ENCODE measurements around the gene RPS2. TPM values are rescaled to one million over a fixed set of nuclear protein-coding genes. Genes with fewer than 3 reads are reported as not detected.
"Not testable (repeated sequence)": the region's sequence is repeated elsewhere in the genome, so short reads cannot be mapped to it uniquely, and the experiment has no call there.

Gene RPS2
- total RNA-seq, 1 donor from 2014 or later: 5,082 TPM

DNA sequence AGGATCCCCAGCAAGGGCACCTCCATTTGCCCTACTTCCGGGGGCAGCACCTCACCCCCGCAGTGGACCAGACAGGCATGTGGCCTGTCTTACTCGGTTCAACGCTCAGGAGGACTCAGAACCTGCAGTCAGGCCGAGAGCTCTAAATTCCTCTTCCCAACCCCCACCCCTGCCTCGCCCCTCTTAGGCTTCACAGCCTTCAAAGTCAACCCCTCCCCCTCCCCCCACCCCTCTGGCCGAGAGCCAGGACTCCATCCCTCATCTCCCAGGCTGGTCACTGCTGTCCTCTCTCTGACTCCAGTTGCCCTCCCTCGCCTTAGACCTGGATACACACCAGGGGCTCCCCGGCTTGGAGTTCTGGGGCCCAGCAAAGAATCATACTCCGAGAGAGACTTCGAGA lies 38.4 kb downstream of the RPS2 start:
- DNase-seq (ENCODE audit: low read depth) (no peak), FAIRE-seq (no peak)
- no peak for TF ChIP-seq CTCF (IDR thresholded peaks at IDR 0.05; ENCODE audit: insufficient read depth, low read length, severe bottlenecking)
- H3K4me3 ChIP-seq (ENCODE audit: low read depth, low read length): no peak overlapping the region
- peaks cover 16% of the 10 kb centered on the region for H3K27me3 ChIP-seq (ENCODE audit: control insufficient read depth, insufficient read depth, low read length)
- no peaks in the 10 kb centered on the region for H3K36me3 ChIP-seq (ENCODE audit: control insufficient read depth, insufficient read depth, low read length)

GRCh38 chr16:1924095-1924494 lies 40.5 kb downstream of the RPS2 start:
- DNase-seq (ENCODE audit: low read depth) (no peak), FAIRE-seq (no peak)
- Histone ChIP-seq H3K36me3 (ENCODE audit: control insufficient read depth, insufficient read depth, low read length) (no peaks in the 10 kb centered on the region), H3K4me3 (ENCODE audit: low read depth, low read length) (no peak overlapping the region), H3K27me3 (ENCODE audit: control insufficient read depth, insufficient read depth, low read length) (peaks cover 33% of the 10 kb centered on the region)
- no peak for TF ChIP-seq CTCF (IDR thresholded peaks at IDR 0.05; ENCODE audit: insufficient read depth, low read length, severe bottlenecking)

- Histone ChIP-seq H3K27me3 (ENCODE audit: control insufficient read depth, insufficient read depth, low read length) (peaks cover 38% of the 10 kb centered on the region), H3K4me3 (ENCODE audit: low read depth, low read length) (no peak overlapping the region), H3K36me3 (ENCODE audit: control insufficient read depth, insufficient read depth, low read length) (no peaks in the 10 kb centered on the region)
- FAIRE-seq: no peak
- DNase-seq (ENCODE audit: low read depth): no peak
- peak; percentile 25 for TF ChIP-seq CTCF (IDR thresholded peaks at IDR 0.05; ENCODE audit: insufficient read depth, low read length, severe bottlenecking)
Measured at GRCh38 chr16:1923299-1924034, 41.2 kb downstream of the RPS2 start.

DNA sequence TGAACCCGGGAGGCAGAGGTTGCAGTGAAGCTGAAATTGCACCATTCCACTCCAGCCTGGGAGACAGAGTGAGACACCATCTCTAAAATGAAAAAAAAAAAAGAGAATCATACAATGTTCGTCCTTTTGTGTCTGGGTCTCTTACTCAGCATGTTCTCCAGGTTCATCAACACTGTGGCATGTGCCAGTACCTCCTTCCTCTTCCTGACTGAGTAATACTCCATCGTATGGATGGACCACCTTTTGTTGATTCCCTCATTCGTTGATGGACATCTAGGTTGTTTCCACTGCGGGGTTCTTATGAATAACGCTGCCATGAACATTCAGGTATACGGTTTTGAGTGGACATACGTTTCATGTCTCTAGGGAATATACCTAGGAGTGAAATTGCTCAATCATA lies 42.3 kb downstream of the RPS2 start:
- no peak for TF ChIP-seq CTCF (IDR thresholded peaks at IDR 0.05; ENCODE audit: insufficient read depth, low read length, severe bottlenecking)
- FAIRE-seq (no peak), DNase-seq (ENCODE audit: low read depth) (no peak)
- Histone ChIP-seq H3K36me3 (ENCODE audit: control insufficient read depth, insufficient read depth, low read length) (no peaks in the 10 kb centered on the region), H3K4me3 (ENCODE audit: low read depth, low read length) (no peak overlapping the region), H3K27me3 (ENCODE audit: control insufficient read depth, insufficient read depth, low read length) (peaks cover 43% of the 10 kb centered on the region)

DNA sequence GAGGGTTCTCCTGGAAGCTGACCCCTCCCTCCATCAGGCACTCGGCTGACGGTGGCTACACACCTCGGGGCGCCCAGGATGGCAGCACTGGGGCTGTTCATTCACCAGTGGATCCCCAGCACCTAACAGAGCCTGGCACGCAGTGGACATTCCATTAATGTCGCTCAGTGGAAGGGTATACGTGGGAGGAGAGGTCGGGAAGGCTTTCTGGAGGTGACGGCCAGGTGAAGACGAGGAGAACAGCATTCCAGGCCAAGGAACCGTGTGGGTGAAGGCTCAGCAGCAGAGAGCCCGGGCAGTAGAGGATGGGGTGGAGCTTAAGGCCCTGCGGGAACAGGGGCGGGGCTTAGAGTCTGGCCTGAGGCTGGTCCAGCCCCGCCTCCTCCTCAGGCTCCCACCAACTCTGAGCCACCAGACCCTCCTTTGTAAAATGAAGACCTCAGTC lies 43.9 kb downstream of the RPS2 start:
- no peak overlapping the region for H3K4me3 ChIP-seq (ENCODE audit: low read depth, low read length)
- H3K36me3 ChIP-seq (ENCODE audit: control insufficient read depth, insufficient read depth, low read length): no peaks in the 10 kb centered on the region
- H3K27me3 ChIP-seq (ENCODE audit: control insufficient read depth, insufficient read depth, low read length): peaks cover 51% of the 10 kb centered on the region
- FAIRE-seq: no peak
- DNase-seq (ENCODE audit: low read depth): no peak
- TF ChIP-seq CTCF (IDR thresholded peaks at IDR 0.05; ENCODE audit: insufficient read depth, low read length, severe bottlenecking): no peak

DNA sequence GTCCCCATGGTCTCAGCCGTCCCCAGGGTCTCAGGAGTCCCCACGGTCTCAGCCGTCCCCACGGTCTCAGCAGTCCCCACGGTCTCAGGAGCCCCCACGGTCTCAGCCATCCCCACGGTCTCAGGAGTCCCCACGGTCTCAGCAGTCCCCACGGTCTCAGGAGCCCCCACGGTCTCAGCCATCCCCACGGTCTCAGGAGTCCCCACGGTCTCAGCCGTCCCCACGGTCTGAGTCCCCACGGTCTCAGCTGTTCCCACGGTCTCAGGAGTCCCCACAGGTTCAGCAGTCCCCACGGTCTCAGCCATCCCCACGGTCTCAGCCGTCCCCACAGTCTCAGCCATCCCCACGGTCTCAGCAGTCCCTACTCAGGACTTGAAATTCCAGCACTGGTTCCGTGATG lies 44.5 kb downstream of the RPS2 start:
- not testable (repeated sequence) for H3K4me3 ChIP-seq (ENCODE audit: low read depth, low read length); H3K36me3 ChIP-seq (ENCODE audit: control insufficient read depth, insufficient read depth, low read length); DNase-seq (ENCODE audit: low read depth)
- peaks cover 50% of the 10 kb centered on the region for H3K27me3 ChIP-seq (ENCODE audit: control insufficient read depth, insufficient read depth, low read length)
- peak; percentile 89 for FAIRE-seq
